SK-N-SH (cell line): ENCODE measurements around the gene MEOX1. TPM values are rescaled to one million over a fixed set of nuclear protein-coding genes. Genes with fewer than 3 reads are reported as not detected.

Experiments
- CTCF ChIA-PET: fragments of 300-600, 350-600 bp; formaldehyde crosslinking; extraction: SDS; loops from one replicate; lab custom pipeline; 2021; lab: Yijun Ruan, JAX
- POLR2A ChIA-PET: fragments of 350-600 bp; sonication (Branson Sonifier 250); formaldehyde crosslinking; extraction: SDS; loops from one replicate; lab custom pipeline; 2020; ENCODE audit warnings: antibody characterized with exemption, inconsistent platforms; lab: Yijun Ruan, JAX
- DNase-seq: peaks from one replicate; pipeline ENCODE4 v3.0.0; 2012
- H2AFZ ChIP-seq: fragments of 200-600 bp; sonication (generic); 2 replicates; pipeline ENCODE4 v1.8.1; 2016; ENCODE audit warnings: antibody characterized with exemption, mild to moderate bottlenecking, low read depth
- H3F3A ChIP-seq: fragments of 200-600 bp; sonication (generic); replicated peaks from 2 replicates; pipeline ENCODE3; 2016; ENCODE audit warnings: antibody characterized with exemption, mild to moderate bottlenecking; ENCODE audit not compliant: insufficient read depth
- H3K27ac ChIP-seq, 2 experiments: fragments of 200-500 bp in 1 of 2; fragments of 200-600 bp in 1 of 2; sonication (Bioruptor generic) in 1 of 2; sonication (generic), shearing (Covaris generic) in 1 of 2; 2 replicates each; pipeline versions ENCODE4 v1.5.1 to v1.6.1; 2014 to 2016; ENCODE audit warnings: low read depth in 2 of 2, inconsistent platforms in 1 of 2, low read length in 1 of 2, mild to moderate bottlenecking in 1 of 2, mixed read lengths in 1 of 2
- H3K27me3 ChIP-seq: fragments of 200-600 bp; sonication (generic), shearing (Covaris generic); 2 replicates; pipeline ENCODE4 v1.6.1; 2016; ENCODE audit warnings: mixed run types; ENCODE audit not compliant: insufficient read depth
- H3K36me3 ChIP-seq, 2 experiments: fragments of 200-500 bp in 1 of 2; fragments of 200-600 bp in 1 of 2; sonication (Bioruptor generic) in 1 of 2; sonication (generic) in 1 of 2; replicated peaks in 1 of 2; 2 replicates each; pipeline versions ENCODE3 to v1.5.1; 2014 to 2016; ENCODE audit warnings: low read length in 1 of 2, mild to moderate bottlenecking in 1 of 2; ENCODE audit not compliant: insufficient read depth in 2 of 2, control insufficient read depth in 1 of 2
- H3K4me1 ChIP-seq, 2 experiments: fragments of 200-500 bp in 1 of 2; fragments of 200-600 bp in 1 of 2; sonication (Bioruptor generic) in 1 of 2; sonication (generic), shearing (Covaris generic) in 1 of 2; 2 replicates each; pipeline versions ENCODE4 v1.5.1 to v1.6.1; 2014 to 2016; ENCODE audit warnings: low read depth in 1 of 2, low read length in 1 of 2, mixed run types in 1 of 2; ENCODE audit not compliant: insufficient read depth in 2 of 2, control insufficient read depth in 1 of 2
- H3K4me2 ChIP-seq: fragments of 200-600 bp; sonication (generic), shearing (Covaris generic); 2 replicates; pipeline ENCODE4 v1.6.1; 2017; ENCODE audit warnings: mixed run types
- H3K4me3 ChIP-seq, 2 experiments: fragments of 200-500 bp in 1 of 2; fragments of 200-600 bp in 1 of 2; sonication (Bioruptor generic) in 1 of 2; sonication (generic), shearing (Covaris generic) in 1 of 2; 2 replicates each; pipeline versions ENCODE4 v1.5.1 to v1.8.1; 2014 to 2016; ENCODE audit warnings: low read depth in 2 of 2, inconsistent platforms in 1 of 2, low read length in 1 of 2, mild to moderate bottlenecking in 1 of 2, mixed read lengths in 1 of 2, moderate library complexity in 1 of 2
- H3K79me2 ChIP-seq: fragments of 200-600 bp; sonication (generic); 2 replicates; pipeline ENCODE4 v1.8.1; 2017; ENCODE audit warnings: mild to moderate bottlenecking; ENCODE audit not compliant: insufficient read depth
- H3K9ac ChIP-seq: fragments of 200-600 bp; sonication (generic); 2 replicates; pipeline ENCODE4 v1.6.1; 2017; ENCODE audit warnings: mixed run types
- H3K9me2 ChIP-seq: fragments of 200-600 bp; sonication (generic); 2 replicates; pipeline ENCODE4 v1.6.1; 2017; ENCODE audit warnings: mixed run types
- H3K9me3 ChIP-seq: fragments of 200-600 bp; sonication (generic); 2 replicates; pipeline ENCODE4 v1.6.1; 2017; ENCODE audit warnings: mixed run types, mild to moderate bottlenecking, moderate library complexity
- H4K20me1 ChIP-seq: fragments of 200-600 bp; sonication (generic); 2 replicates; pipeline ENCODE4 v1.6.1; 2017; ENCODE audit warnings: mild to moderate bottlenecking, mixed run types; ENCODE audit not compliant: insufficient read depth
- CHD2 ChIP-seq: fragments of 150-350 bp; IDR thresholded peaks from 2 replicates; pipeline ENCODE4 v1.6.1; 2018; ENCODE audit warnings: low read length; ENCODE audit not compliant: partially characterized antibody
- CTCF ChIP-seq: fragments of 200-600 bp; sonication (generic); IDR thresholded peaks from 2 replicates; pipeline ENCODE4 v1.6.1; 2017; ENCODE audit warnings: antibody characterized with exemption, mild to moderate bottlenecking, moderate library complexity
- EP300 ChIP-seq, 2 experiments: IDR thresholded peaks; 2 replicates each; pipeline versions ENCODE4 v1.4.0 to v1.6.1; 2012; ENCODE audit warnings: borderline replicate concordance in 1 of 2, low read depth in 1 of 2, low read length in 1 of 2
- FOSL2 ChIP-seq: IDR thresholded peaks from 2 replicates; pipeline ENCODE4 v1.4.0; 2012; ENCODE audit warnings: low read depth, mild to moderate bottlenecking, moderate library complexity, borderline replicate concordance
- FOXJ3 ChIP-seq: sonication (generic); formaldehyde crosslinking; IDR thresholded peaks from 2 replicates; pipeline ENCODE4 v1.5.1; 2020; ENCODE audit warnings: mild to moderate bottlenecking, missing genetic modification reagents
- FOXM1 ChIP-seq: IDR thresholded peaks from 2 replicates; pipeline ENCODE4 v1.4.0; 2012; ENCODE audit warnings: low read depth, mild to moderate bottlenecking
- GABPA ChIP-seq: IDR thresholded peaks from 2 replicates; pipeline ENCODE4 v1.4.0; 2012; ENCODE audit warnings: low read depth, mild to moderate bottlenecking
- MAX ChIP-seq: IDR thresholded peaks from 2 replicates; pipeline ENCODE4 v1.4.0; 2012; ENCODE audit warnings: low read depth
- NFIC ChIP-seq: IDR thresholded peaks from 2 replicates; pipeline ENCODE4 v1.4.0; 2012; ENCODE audit warnings: borderline replicate concordance
- NRF1 ChIP-seq: IDR thresholded peaks from 2 replicates; pipeline ENCODE4 v1.6.1; 2012; ENCODE audit warnings: low read depth, mild to moderate bottlenecking, low read length
- POLR2AphosphoS5 ChIP-seq: IDR thresholded peaks from 2 replicates; pipeline ENCODE4 v1.6.1; 2012; ENCODE audit warnings: low read depth, low read length
- RCOR1 ChIP-seq: fragments of 150-350 bp; IDR thresholded peaks from 2 replicates; pipeline ENCODE4 v1.6.1; 2017; ENCODE audit warnings: antibody characterized with exemption, low read length
- RFX5 ChIP-seq: IDR thresholded peaks from 2 replicates; pipeline ENCODE4 v1.6.1; 2012; ENCODE audit warnings: mild to moderate bottlenecking, improper control_type of control experiment, low read length
- SIN3A ChIP-seq: IDR thresholded peaks from 2 replicates; pipeline ENCODE4 v1.6.1; 2012; ENCODE audit warnings: low read depth, mild to moderate bottlenecking, low read length, moderate library complexity, borderline replicate concordance
- SMC3 ChIP-seq: IDR thresholded peaks from 2 replicates; pipeline ENCODE4 v1.6.1; 2012; ENCODE audit warnings: low read depth, low read length, improper control_type of control experiment
- YY1 ChIP-seq: IDR thresholded peaks from 2 replicates; pipeline ENCODE4 v1.4.0; 2012; ENCODE audit warnings: low read depth, mild to moderate bottlenecking
- ZBTB33 ChIP-seq: IDR thresholded peaks from 2 replicates; pipeline ENCODE4 v1.4.0; 2012; ENCODE audit warnings: low read depth, borderline replicate concordance
- WGBS: methylation state at CpG from one replicate; pipeline ENCODE4 v1.1.6; 2017; ENCODE audit warnings: low lambda C conversion rate; 5-methylcytosine and 5-hydroxymethylcytosine counted together
- polyA plus RNA-seq, 3 experiments: library from polyadenylated mRNA; depleted of rRNA; stranded (reverse); fragments of >200 nt; gene quantifications; 2 replicates each; pipeline ENCODE4 v1.2.3, GENCODE V29; 2012
- TF ChIP-seq, protein P1 (sequence below): fragments of 150-350 bp; IDR thresholded peaks from 2 replicates; pipeline ENCODE4 v1.6.1; 2016; ENCODE audit warnings: mild to moderate bottlenecking, low read depth, low read length
- TF ChIP-seq, protein P2 (sequence below): IDR thresholded peaks from 2 replicates; pipeline ENCODE4; 2012

MEOX1 gene
- polyA plus RNA-seq, 1 of the 3 experiments (the other 2 are of a cell fraction), result 0.05 TPM

DNA sequence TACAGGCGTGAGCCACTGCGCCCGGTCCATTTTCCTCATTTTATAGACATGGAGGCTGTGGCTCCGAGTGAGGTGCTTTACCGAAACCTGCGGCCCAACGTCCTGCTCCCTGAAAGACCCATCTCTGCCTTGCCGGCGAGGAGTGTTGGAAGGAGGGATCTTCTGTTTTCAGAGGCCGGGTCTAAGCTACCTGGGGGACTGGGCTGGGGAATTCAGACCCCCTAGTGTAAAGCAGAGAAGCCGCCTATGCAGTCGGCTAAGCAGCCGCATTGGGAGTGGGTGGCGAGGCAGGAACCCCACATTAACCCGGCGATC, 16.3 kb downstream of the MEOX1 start:
- Histone ChIP-seq H3K9me3 (no peaks in the 10 kb centered on the region), H3K27ac (no peak overlapping the region), H3K27me3 (no peaks in the 10 kb centered on the region), H3K4me1 (peaks cover 0 to 2% of the 10 kb centered on the region in 2 experiments; a peak in 1 of 4 replicates), H3K9ac (no peak overlapping the region), H2AFZ (no peak overlapping the region), H3K79me2 (no peaks in the 10 kb centered on the region), H3F3A (no peaks in the 10 kb centered on the region), H3K4me3 (no peak overlapping the region), H3K36me3 (no peaks in the 10 kb centered on the region), H4K20me1 (no peaks in the 10 kb centered on the region), H3K9me2 (no peaks in the 10 kb centered on the region), H3K4me2 (no peak overlapping the region)
- DNase-seq, result no peak
- ChIA-PET POLR2A (no interaction called here), CTCF (interaction anchor here (0.5 to 2.8 kb wide), 3 partner anchors 28 to 68 kb away, joined by 3 to 15 read pairs (median 3); no protein-coding TSS in a partner anchor)
- 97% methylated on average over 16 of the region's 16 CpGs for WGBS
- TF ChIP-seq, protein P1, sequence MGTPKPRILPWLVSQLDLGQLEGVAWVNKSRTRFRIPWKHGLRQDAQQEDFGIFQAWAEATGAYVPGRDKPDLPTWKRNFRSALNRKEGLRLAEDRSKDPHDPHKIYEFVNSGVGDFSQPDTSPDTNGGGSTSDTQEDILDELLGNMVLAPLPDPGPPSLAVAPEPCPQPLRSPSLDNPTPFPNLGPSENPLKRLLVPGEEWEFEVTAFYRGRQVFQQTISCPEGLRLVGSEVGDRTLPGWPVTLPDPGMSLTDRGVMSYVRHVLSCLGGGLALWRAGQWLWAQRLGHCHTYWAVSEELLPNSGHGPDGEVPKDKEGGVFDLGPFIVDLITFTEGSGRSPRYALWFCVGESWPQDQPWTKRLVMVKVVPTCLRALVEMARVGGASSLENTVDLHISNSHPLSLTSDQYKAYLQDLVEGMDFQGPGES, result no peak
- TF ChIP-seq CHD2, result no peak
- TF ChIP-seq GABPA, result no peak
- TF ChIP-seq NRF1, result no peak
- no peak for TF ChIP-seq FOXJ3 (CRISPR knock-in tag)
- no peak for TF ChIP-seq YY1
- TF ChIP-seq NFIC, result no peak
- no peak for TF ChIP-seq RCOR1
- no peak for TF ChIP-seq FOXM1
- no peak for TF ChIP-seq EP300 (IDR thresholded peaks at IDR 0.05; ENCODE audit: borderline replicate concordance in 1 of 2, low read depth in 1 of 2, low read length in 1 of 2)
- no peak for TF ChIP-seq SIN3A
- TF ChIP-seq RFX5, result no peak
- TF ChIP-seq CTCF, result no peak

DNA sequence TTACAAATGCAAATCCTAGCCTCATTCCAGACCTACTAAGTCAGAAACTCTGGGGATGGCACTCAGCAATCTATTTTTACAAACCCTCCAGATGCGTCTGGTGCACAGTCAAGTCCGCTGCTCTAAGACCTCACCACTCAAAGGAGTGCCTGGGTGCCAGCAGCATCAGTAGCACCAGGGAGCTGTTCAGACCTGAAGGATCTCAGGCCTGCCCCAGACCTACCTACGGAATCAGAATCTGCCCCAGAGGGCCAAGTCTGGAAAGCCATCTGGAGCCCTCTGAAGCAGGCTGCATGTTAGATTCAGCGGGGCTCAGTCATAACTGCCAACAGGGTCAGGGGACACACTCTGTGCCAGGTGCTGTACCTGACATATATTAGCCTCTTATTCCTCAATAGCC, 17.6 kb downstream of the MEOX1 start:
- TF ChIP-seq, protein P2, sequence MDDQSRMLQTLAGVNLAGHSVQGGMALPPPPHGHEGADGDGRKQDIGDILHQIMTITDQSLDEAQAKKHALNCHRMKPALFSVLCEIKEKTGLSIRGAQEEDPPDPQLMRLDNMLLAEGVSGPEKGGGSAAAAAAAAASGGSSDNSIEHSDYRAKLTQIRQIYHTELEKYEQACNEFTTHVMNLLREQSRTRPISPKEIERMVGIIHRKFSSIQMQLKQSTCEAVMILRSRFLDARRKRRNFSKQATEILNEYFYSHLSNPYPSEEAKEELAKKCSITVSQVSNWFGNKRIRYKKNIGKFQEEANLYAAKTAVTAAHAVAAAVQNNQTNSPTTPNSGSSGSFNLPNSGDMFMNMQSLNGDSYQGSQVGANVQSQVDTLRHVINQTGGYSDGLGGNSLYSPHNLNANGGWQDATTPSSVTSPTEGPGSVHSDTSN, result no peak
- no peak for TF ChIP-seq MAX
- TF ChIP-seq FOXJ3 (CRISPR knock-in tag), result no peak
- no peak for TF ChIP-seq POLR2AphosphoS5
- TF ChIP-seq SMC3, result no peak
- TF ChIP-seq EP300 (IDR thresholded peaks at IDR 0.05; ENCODE audit: borderline replicate concordance in 1 of 2, low read depth in 1 of 2, low read length in 1 of 2), result no peak
- no peak for TF ChIP-seq ZBTB33
- no peak for TF ChIP-seq FOSL2
- no peaks in the 10 kb centered on the region for H4K20me1 ChIP-seq
- CTCF ChIA-PET, result interaction anchor here (2.5 to 2.8 kb wide), 2 partner anchors 30 to 67 kb away, joined by 9 to 15 read pairs; no protein-coding TSS in a partner anchor
- H3K4me1 ChIP-seq, result peaks cover 0 to 2% of the 10 kb centered on the region in 2 experiments; a peak in 1 of 4 replicates
- no peaks in the 10 kb centered on the region for H3F3A ChIP-seq
- no peaks in the 10 kb centered on the region for H3K79me2 ChIP-seq
- no peaks in the 10 kb centered on the region for H3K9me3 ChIP-seq
- DNase-seq, result no peak
- H2AFZ ChIP-seq, result no peak overlapping the region
- H3K9me2 ChIP-seq, result no peaks in the 10 kb centered on the region
- H3K27ac ChIP-seq, result no peak overlapping the region
- H3K4me2 ChIP-seq, result no peak overlapping the region
- POLR2A ChIA-PET, result no interaction called here
- H3K9ac ChIP-seq, result no peak overlapping the region
- no peak overlapping the region for H3K4me3 ChIP-seq
- no peaks in the 10 kb centered on the region for H3K36me3 ChIP-seq
- WGBS, result 90% methylated on average over 3 of the region's 4 CpGs
- H3K27me3 ChIP-seq, result no peaks in the 10 kb centered on the region
